WTC11 (cell line): ENCODE data around the gene KHDRBS1.

Source experiments
- ATF3 ChIP-seq: sonication (generic); formaldehyde crosslinking; conservative IDR thresholded peaks from 2 replicates; pipeline ENCODE4 v1.8.1; 2022; ENCODE audit warnings: mild to moderate bottlenecking, missing genetic modification reagents
- CTCF ChIP-seq: fragments of 200-600 bp; IDR thresholded peaks from 2 replicates; pipeline ENCODE4 v1.8.0; 2022; ENCODE audit warnings: antibody characterized with exemption
- ESRRA ChIP-seq: sonication (generic); formaldehyde crosslinking; IDR thresholded peaks from 2 replicates; pipeline ENCODE4 v1.8.1; 2022; ENCODE audit warnings: mild to moderate bottlenecking, missing genetic modification reagents, borderline replicate concordance
- ETV6 ChIP-seq: sonication (generic); formaldehyde crosslinking; IDR thresholded peaks from 2 replicates; pipeline ENCODE4 v1.8.1; 2022; ENCODE audit warnings: mild to moderate bottlenecking, missing genetic modification reagents
- JUN ChIP-seq: sonication (generic); formaldehyde crosslinking; IDR thresholded peaks from 2 replicates; pipeline ENCODE4 v1.8.0; 2023; ENCODE audit warnings: mild to moderate bottlenecking, missing genetic modification reagents
- USF1 ChIP-seq: sonication (generic); formaldehyde crosslinking; IDR thresholded peaks from 2 replicates; pipeline ENCODE4 v1.8.0; 2022; ENCODE audit warnings: mild to moderate bottlenecking, missing genetic modification reagents
- ZMAT4 ChIP-seq: fragments of 250-450 bp; sonication (Bioruptor Pico); IDR thresholded peaks from 2 replicates; pipeline ENCODE4 v1.9.0; 2021; ENCODE audit warnings: mild to moderate bottlenecking
- ZNF121 ChIP-seq: sonication (generic); formaldehyde crosslinking; IDR thresholded peaks from 2 replicates; pipeline ENCODE4 v1.8.0; 2023; ENCODE audit warnings: missing genetic modification reagents

- TF ChIP-seq CTCF = no peak
- no peak for TF ChIP-seq ETV6 (CRISPR knock-in tag)
- TF ChIP-seq ZMAT4 = no peak
- TF ChIP-seq ZNF121 = no peak
- TF ChIP-seq USF1 = no peak
- TF ChIP-seq JUN = no peak
- TF ChIP-seq ATF3 (CRISPR knock-in tag) = no peak
- no peak for TF ChIP-seq ESRRA (CRISPR knock-in tag)
Measured at GRCh38 chr1:32048440-32048839, 34.8 kb downstream of the KHDRBS1 start.
